ENCODE measurements around the gene ALS2CL. TPM values are rescaled to one million over a fixed set of nuclear protein-coding genes. Genes with fewer than 3 reads are reported as not detected.

ALS2CL gene
- total and polyA plus RNA-seq, 2 donors (not counting 3 experiments of a cell fraction or from before 2014, with no cell fraction given) = 7.8 to 10.1 TPM

- dilution Hi-C loops (cut with MboI; ENCODE audit: extremely low pct_ligation_motif_present, low sequenced_read_pairs) = no loop called here
- H3K27ac ChIP-seq (ENCODE audit: insufficient read depth, low read depth, low read length) = no peak overlapping the region
- H3K4me2 ChIP-seq (ENCODE audit: insufficient read depth, low read length) = no peak overlapping the region
- intact Hi-C loops (cut with micrococcal nuclease) = no loop called here
- no peak overlapping the region for H3K9ac ChIP-seq (replicated peaks; ENCODE audit: extremely low read depth, insufficient read depth, low read length)
- FAIRE-seq (no peak), DNase-seq (ENCODE audit: low read depth, low spot score) (no peak)
- H3K4me1 ChIP-seq (ENCODE audit: control insufficient read depth, extremely low read depth, insufficient read depth, low read length) = no peaks in the 10 kb centered on the region
- no peak for TF ChIP-seq POLR2A (IDR thresholded peaks at IDR 0.05; ENCODE audit: low read depth, low read length)
- TF ChIP-seq GATA2 (IDR thresholded peaks at IDR 0.05; ENCODE audit: insufficient read depth, insufficient read length, low read depth, low read length) = no peak
- TF ChIP-seq CTCF (IDR thresholded peaks at IDR 0.05; ENCODE audit: extremely low read depth in 1 of 2, insufficient read depth in 1 of 2, low read depth in 1 of 2, low read length in 2 of 2) = no peak
- no peak for TF ChIP-seq POLR2AphosphoS5 (IDR thresholded peaks at IDR 0.05; ENCODE audit: insufficient read depth, low read depth, low read length)
- no peak for TF ChIP-seq FOS (IDR thresholded peaks at IDR 0.05; ENCODE audit: borderline replicate concordance, insufficient read depth, low read length)
- no peak for TF ChIP-seq MAX (IDR thresholded peaks at IDR 0.05; ENCODE audit: insufficient read depth, insufficient read length)
- no peak overlapping the region for H3K4me3 ChIP-seq (replicated peaks in 1 of 3; ENCODE audit: insufficient read depth in 1 of 3, low read depth in 1 of 3, low read length in 3 of 3)
- H3K9me1 ChIP-seq (replicated peaks; ENCODE audit: control insufficient read depth, extremely low read depth, insufficient read depth, low read length) = no peaks in the 10 kb centered on the region
- H2AFZ ChIP-seq (ENCODE audit: low read depth, low read length) = no peak overlapping the region
- H4K20me1 ChIP-seq (replicated peaks; ENCODE audit: control insufficient read depth, extremely low read depth, insufficient read depth, low read length) = no peaks in the 10 kb centered on the region
- ChIA-PET POLR2A (no interaction called here), CTCF (no interaction called here)
- BruUV-seq (replicated peaks) = no TSS peak
- no peaks in the 10 kb centered on the region for H3K36me3 ChIP-seq (ENCODE audit: control insufficient read depth in 2 of 2, extremely low read depth in 1 of 2, insufficient read depth in 2 of 2, low read length in 2 of 2)
- H3K9me3 ChIP-seq (replicated peaks; ENCODE audit: control insufficient read depth, insufficient read depth, low read length) = no peaks in the 10 kb centered on the region
- H3K27me3 ChIP-seq (ENCODE audit: control insufficient read depth in 2 of 2, insufficient read depth in 2 of 2, low read length in 2 of 2) = peaks cover 3 to 9% of the 10 kb centered on the region in 2 experiments
- H3K79me2 ChIP-seq (ENCODE audit: control insufficient read depth, insufficient read depth, low read length) = no peaks in the 10 kb centered on the region
Measured at GRCh38 chr3:46646700-46647099, 46.8 kb downstream of the ALS2CL start.

- intact Hi-C loops (cut with micrococcal nuclease) (no loop called here), dilution Hi-C loops (cut with MboI; ENCODE audit: extremely low pct_ligation_motif_present, low sequenced_read_pairs) (no loop called here)
- DNase-seq (ENCODE audit: low read depth, low spot score) = no peak
- no peaks in the 10 kb centered on the region for H3K36me3 ChIP-seq (ENCODE audit: control insufficient read depth in 2 of 2, extremely low read depth in 1 of 2, insufficient read depth in 2 of 2, low read length in 2 of 2)
- no peaks in the 10 kb centered on the region for H3K9me3 ChIP-seq (replicated peaks; ENCODE audit: control insufficient read depth, insufficient read depth, low read length)
- FAIRE-seq = no peak
- no peak overlapping the region for H3K9ac ChIP-seq (replicated peaks; ENCODE audit: extremely low read depth, insufficient read depth, low read length)
- TF ChIP-seq GATA2 (IDR thresholded peaks at IDR 0.05; ENCODE audit: insufficient read depth, insufficient read length, low read depth, low read length) (no peak), POLR2A (IDR thresholded peaks at IDR 0.05; ENCODE audit: low read depth, low read length) (no peak), MAX (IDR thresholded peaks at IDR 0.05; ENCODE audit: insufficient read depth, insufficient read length) (no peak), POLR2AphosphoS5 (IDR thresholded peaks at IDR 0.05; ENCODE audit: insufficient read depth, low read depth, low read length) (no peak), JUN (IDR thresholded peaks at IDR 0.05; ENCODE audit: borderline replicate concordance, insufficient read depth, insufficient read length, low read depth) (no peak), FOS (IDR thresholded peaks at IDR 0.05; ENCODE audit: borderline replicate concordance, insufficient read depth, low read length) (no peak), MYC (IDR thresholded peaks at IDR 0.05; ENCODE audit: low read depth, low read length) (no peak), EZH2 (IDR thresholded peaks at IDR 0.05; ENCODE audit: borderline replicate concordance, low read depth, low read length, severe bottlenecking) (no peak), CTCF (IDR thresholded peaks at IDR 0.05; ENCODE audit: extremely low read depth in 1 of 2, insufficient read depth in 1 of 2, low read depth in 1 of 2, low read length in 2 of 2) (no peak)
- peaks cover 8 to 13% of the 10 kb centered on the region in 2 experiments for H3K27me3 ChIP-seq (ENCODE audit: control insufficient read depth in 2 of 2, insufficient read depth in 2 of 2, low read length in 2 of 2)
- H3K4me1 ChIP-seq (ENCODE audit: control insufficient read depth, extremely low read depth, insufficient read depth, low read length) = no peaks in the 10 kb centered on the region
- no TSS peak for BruUV-seq (replicated peaks)
- no peak overlapping the region for H3K4me2 ChIP-seq (ENCODE audit: insufficient read depth, low read length)
- no peak overlapping the region for H3K4me3 ChIP-seq (replicated peaks in 1 of 3; ENCODE audit: insufficient read depth in 1 of 3, low read depth in 1 of 3, low read length in 3 of 3)
- no peak overlapping the region for H2AFZ ChIP-seq (ENCODE audit: low read depth, low read length)
- ChIA-PET CTCF (interaction anchor here (0.8 to 2.5 kb wide), 2 partner anchors 14 to 155 kb away, joined by 3 to 6 read pairs; no protein-coding TSS in a partner anchor), POLR2A (no interaction called here)
- no peak overlapping the region for H3K27ac ChIP-seq (ENCODE audit: insufficient read depth, low read depth, low read length)
- no peaks in the 10 kb centered on the region for H3K9me1 ChIP-seq (replicated peaks; ENCODE audit: control insufficient read depth, extremely low read depth, insufficient read depth, low read length)
- no peaks in the 10 kb centered on the region for H4K20me1 ChIP-seq (replicated peaks; ENCODE audit: control insufficient read depth, extremely low read depth, insufficient read depth, low read length)
- no peaks in the 10 kb centered on the region for H3K79me2 ChIP-seq (ENCODE audit: control insufficient read depth, insufficient read depth, low read length)
Measured at GRCh38 chr3:46643701-46644100, 49.8 kb downstream of the ALS2CL start.

Measured in endothelial cell of umbilical vein (primary cell).